ENCODE data around the gene MFSD2A. TPM values are rescaled to one million over a fixed set of nuclear protein-coding genes. Genes with fewer than 3 reads are reported as not detected.

MFSD2A gene
- total RNA-seq, 3 donors from 2014 or later: 11.3 to 29.6 (median 24.4) TPM

- peaks cover 13% of the 10 kb centered on the region for H3K4me1 ChIP-seq (ENCODE audit: low read depth)
- no peak for TF ChIP-seq CTCF (IDR thresholded peaks at IDR 0.05)
- no peaks in the 10 kb centered on the region for H3K9me3 ChIP-seq
- DNase-seq (peak in 1 of 3 donors; percentile 35), ATAC-seq (peak; percentile 16)
- H3K36me3 ChIP-seq (ENCODE audit: low read depth): no peaks in the 10 kb centered on the region
- intact Hi-C loops (cut with DNase I, micrococcal nuclease): no loop called here
- no peak overlapping the region for H3K4me3 ChIP-seq
Observed at GRCh38 chr1:39936724-39937491, 18.0 kb upstream of the MFSD2A start.

- Histone ChIP-seq H3K9me3 (no peaks in the 10 kb centered on the region), H3K4me3 (no peak overlapping the region), H3K4me1 (ENCODE audit: low read depth) (peaks cover 8% of the 10 kb centered on the region), H3K36me3 (ENCODE audit: low read depth) (no peaks in the 10 kb centered on the region)
- intact Hi-C loops (cut with DNase I, micrococcal nuclease): no loop called here
- ATAC-seq: no peak
- TF ChIP-seq CTCF (IDR thresholded peaks at IDR 0.05): no peak
- no peak for DNase-seq
Observed at GRCh38 chr1:39938856-39939255, 16.1 kb upstream of the MFSD2A start.

GRCh38 chr1:39940253-39940652 lies 14.7 kb upstream of the MFSD2A start:
- no peak for ATAC-seq
- Histone ChIP-seq H3K9me3 (no peaks in the 10 kb centered on the region), H3K4me3 (no peak overlapping the region), H3K4me1 (ENCODE audit: low read depth) (no peaks in the 10 kb centered on the region), H3K36me3 (ENCODE audit: low read depth) (no peaks in the 10 kb centered on the region)
- intact Hi-C loops (cut with DNase I, micrococcal nuclease): no loop called here
- no peak for DNase-seq
- no peak for TF ChIP-seq CTCF (IDR thresholded peaks at IDR 0.05)

GRCh38 chr1:39940980-39941871 lies 13.7 kb upstream of the MFSD2A start:
- Histone ChIP-seq H3K4me1 (ENCODE audit: low read depth) (no peaks in the 10 kb centered on the region), H3K9me3 (no peaks in the 10 kb centered on the region), H3K36me3 (ENCODE audit: low read depth) (no peaks in the 10 kb centered on the region), H3K4me3 (no peak overlapping the region)
- no peak for TF ChIP-seq CTCF (IDR thresholded peaks at IDR 0.05)
- intact Hi-C loops (cut with DNase I, micrococcal nuclease): no loop called here
- DNase-seq (no peak), ATAC-seq (no peak)

- Histone ChIP-seq H3K36me3 (ENCODE audit: low read depth) (no peaks in the 10 kb centered on the region), H3K4me1 (ENCODE audit: low read depth) (peaks cover 4% of the 10 kb centered on the region), H3K4me3 (no peak overlapping the region), H3K9me3 (no peaks in the 10 kb centered on the region)
- no peak for TF ChIP-seq CTCF (IDR thresholded peaks at IDR 0.05)
- ATAC-seq (peak; percentile 43), DNase-seq (no peak)
- intact Hi-C loops (cut with DNase I, micrococcal nuclease): no loop called here
Observed at GRCh38 chr1:39943471-39944290, 11.3 kb upstream of the MFSD2A start.
